GM21786 (cell line): ENCODE data around the gene SEMA5B.

Experiments used
- ATAC-seq: cut with Tn5 transposase; IDR thresholded peaks from one replicate; pipeline ENCODE4 v1.9.1; 2021; ENCODE audit not compliant: unreplicated experiment

The SEMA5B gene

DNA sequence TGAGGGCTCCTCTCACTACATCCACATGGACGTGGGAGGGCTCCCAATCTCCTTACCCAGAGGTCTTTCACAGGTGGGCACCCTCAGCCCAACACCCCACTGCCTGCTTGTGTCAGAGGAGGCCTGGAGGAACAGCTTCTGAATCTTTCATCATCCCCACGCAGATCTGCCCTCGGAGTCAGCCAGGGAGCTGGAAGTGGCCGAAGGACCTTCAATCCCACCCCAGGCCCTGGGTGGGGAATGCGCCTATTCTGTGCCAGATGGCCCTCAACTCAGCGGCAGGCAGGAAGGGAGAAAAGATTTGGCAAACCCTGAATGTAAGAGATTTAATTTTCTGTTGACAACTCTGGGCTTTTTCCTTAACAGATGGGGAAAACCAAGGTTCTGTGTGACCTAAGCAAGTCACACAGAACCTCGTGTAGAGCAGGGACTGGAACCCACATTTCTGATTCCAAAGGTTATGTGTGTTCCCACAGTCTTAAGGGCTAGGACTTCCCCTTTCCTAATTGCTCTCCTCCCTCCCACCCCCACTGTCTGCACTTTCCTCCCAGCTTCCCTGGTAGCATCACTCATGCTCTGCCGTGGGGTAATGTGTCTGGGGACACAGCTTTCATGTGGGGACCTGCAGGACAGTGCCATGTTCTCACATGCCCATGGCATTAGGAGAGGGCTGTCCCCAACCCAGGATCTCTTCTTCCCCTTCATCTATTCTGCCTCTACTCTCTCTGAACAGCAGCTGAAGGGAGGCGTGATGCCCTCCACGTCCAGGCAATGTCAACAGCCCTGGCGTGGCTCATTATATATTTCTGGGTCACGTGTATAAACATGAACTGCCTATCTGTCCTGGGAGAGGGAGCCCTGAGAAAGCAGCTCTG is 98.1 kb downstream of the SEMA5B start:
- no peak for ATAC-seq

DNA sequence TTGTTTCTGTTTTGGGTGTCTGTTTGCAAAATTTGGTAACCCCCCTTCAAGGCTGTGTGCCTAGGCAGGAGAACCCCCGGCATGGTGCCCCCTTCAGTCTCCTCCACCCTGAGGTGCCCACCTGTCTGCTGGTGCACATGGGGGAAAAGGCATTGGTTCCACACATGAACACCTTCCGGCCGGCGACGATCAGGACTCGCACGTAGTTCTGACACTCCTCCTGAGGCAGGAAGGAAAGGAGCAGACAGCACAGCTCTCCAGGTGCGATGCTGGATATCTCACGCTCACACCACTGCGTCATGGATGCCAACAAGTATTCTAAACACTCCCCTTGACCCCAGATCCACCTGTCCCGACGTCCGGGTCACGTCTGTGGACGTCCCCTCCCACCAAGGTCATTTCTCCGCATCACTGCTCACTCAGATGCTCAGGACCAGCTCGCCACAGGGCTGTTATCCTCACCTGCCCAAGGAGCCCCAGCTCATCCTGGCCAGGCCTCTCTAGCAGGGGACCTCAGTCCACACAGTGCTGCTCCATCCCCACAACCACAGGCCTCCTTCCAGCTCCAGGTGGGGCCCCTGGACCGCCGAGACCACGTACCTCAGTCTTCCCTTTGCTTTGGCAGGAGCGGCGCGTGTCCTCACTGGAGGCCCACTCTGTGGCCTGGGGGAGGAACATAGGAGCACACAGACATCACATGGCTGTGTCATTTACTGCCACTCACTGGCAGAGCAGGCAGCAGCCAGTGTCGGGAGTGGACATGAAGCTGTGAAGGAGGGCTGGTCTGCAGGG is 99.0 kb downstream of the SEMA5B start:
- ATAC-seq = no peak

DNA sequence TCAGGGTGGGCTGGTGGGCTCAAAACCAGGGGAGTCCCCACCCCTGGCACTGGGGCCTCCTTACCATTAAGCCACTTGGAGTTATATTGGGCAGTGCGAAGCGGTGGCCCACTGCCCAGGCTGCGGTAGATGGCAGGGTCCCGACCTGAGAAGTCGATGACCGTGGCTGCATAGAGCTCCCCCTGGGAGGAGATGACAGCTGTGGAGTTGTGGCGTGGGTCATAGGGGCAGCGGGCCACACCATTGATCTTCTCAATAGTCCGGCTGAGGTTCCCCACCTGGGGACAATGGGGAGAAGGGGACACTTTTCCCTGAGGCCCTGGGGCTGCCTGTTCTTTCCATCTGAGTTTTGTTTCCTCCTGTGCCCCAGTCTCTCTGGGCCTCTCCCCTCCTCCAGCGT is 99.8 kb downstream of the SEMA5B start:
- ATAC-seq = no peak

DNA sequence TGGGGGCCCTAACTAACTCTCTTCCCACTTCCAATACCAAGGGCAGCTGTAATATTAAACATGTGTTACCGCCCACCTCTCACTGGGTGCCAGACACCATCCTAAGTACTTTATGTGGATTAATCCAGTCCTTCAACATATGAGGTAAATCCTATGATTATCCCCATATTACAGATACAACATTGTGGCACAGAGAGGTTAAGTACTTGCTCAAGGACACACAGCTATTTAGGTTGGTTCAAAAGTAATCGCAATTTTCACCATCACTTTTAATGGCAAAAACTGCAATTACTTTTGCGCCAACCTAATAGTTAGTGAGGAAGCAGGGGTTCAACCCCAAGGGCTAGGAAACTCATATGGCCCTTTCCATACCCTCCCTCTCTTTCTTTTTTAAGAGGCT is 100.8 kb downstream of the SEMA5B start:
- no peak for ATAC-seq

DNA sequence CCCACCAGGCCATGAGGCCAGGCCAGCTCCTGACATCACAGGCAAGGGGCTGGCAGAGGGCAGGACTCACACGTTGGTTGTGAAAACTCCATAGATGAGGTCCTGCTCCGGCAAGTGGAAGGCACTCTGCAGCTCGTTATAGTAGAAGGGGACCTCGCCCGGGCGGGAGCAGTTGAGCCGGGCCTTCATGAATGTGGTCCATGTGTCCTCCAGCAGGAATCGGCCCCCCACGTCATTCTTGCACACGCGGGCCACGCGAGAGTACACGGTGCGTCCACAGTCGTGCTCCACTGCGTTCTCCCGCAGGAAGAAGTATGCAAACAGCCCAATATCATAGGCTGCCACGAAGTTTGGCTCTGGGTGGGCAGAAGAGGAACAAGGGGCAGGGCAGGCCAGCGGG is 101.2 kb downstream of the SEMA5B start:
- ATAC-seq = no peak

DNA sequence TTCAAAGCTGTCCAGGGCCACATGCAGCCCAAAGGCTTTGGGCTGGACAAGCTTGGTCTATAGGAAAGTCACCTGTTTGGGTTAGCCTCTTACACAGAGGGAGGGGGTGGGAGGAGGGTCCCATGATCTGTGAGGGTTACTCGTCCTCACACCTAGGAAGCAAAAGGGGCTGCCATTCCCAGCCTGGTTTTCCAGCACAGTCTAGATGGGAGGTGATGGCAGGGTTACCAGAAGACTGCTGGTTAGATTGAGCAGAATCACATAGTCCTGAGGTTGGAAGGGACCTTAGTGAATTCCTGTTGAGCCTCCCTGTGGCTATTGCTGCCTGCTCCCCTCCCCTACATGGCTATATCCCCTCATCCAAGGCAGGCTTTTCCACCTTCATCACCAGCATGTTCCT is 101.8 kb downstream of the SEMA5B start:
- ATAC-seq = no peak

DNA sequence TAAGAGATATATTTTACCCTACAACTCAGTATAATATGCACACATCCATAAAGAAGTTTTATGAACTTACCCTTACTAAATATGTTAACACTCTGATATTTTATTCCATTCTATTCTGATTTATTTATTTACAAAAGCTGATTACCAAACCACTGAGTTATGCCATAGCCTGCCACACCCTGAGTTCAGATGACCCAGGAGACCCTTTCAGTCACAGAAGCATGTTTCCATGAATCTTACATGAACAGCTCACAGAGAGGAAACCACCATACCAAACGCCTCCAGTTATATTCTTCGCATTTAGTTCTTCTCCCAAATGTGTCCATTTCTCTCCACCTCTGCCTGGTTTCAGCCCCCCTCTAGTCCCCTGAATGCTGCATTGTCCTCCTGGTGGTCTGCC is 103.5 kb downstream of the SEMA5B start:
- no peak for ATAC-seq

DNA sequence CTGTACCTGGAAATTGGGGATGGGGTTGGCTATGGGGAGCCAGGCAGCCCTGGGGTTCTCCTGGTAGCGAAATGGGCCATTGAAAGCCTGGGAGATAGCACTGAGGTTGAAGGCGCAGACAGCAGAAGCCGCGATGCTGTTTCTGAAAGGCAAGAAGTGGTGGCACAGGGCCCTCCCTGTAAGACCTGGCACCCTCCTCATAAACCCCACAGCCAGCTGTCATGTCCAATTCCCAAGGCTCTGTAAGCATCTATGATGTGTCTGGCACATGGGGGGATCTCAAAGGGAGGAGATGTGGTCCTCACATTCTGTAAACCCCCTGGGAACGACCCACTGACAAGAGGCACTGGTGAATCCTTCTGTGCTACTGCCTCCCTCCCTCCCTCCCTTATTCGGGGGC is 104.0 kb downstream of the SEMA5B start:
- ATAC-seq = no peak

DNA sequence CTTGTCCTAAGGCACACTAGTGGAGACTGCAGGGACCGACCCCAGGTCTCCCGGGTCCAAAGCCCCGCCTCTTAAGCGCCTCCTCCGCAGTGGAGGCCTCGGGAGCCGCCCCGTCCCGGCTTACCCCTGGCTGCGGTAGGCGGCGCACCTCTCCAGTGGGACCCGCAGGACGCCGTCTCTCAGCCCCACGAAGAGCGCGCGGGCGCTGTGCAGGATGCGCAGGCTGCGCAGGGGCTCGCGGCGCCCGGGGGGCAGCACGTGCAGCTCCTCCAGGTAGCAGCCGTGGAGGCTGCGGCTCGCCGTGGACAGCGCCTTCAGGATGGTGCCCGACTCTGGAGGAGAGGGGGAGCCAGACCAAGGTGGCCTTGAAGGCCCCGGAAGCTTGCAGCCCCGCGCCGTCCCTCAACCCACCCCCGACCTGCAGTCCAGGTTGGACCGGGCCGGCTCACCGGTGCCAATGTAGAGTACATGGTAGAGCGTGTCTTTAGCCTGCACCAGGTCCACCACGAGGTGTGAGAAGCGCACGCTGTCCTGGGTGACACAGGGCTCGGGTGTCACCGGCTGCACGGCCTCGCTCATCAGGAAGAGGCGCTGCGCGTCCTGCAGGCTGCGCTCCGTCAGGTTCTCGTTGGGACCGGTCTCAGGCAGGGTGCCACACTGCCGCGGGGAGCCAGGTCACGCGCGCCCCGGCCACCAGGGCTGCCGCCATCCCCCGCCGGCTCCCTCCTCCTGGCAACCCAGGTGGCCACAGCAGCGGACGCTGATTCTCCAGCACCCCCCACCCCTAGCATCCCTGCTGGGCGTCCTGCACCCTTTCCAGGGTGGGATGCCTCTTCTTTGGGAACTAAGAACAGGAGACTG is 105.5 kb downstream of the SEMA5B start:
- peak; percentile 69 for ATAC-seq

DNA sequence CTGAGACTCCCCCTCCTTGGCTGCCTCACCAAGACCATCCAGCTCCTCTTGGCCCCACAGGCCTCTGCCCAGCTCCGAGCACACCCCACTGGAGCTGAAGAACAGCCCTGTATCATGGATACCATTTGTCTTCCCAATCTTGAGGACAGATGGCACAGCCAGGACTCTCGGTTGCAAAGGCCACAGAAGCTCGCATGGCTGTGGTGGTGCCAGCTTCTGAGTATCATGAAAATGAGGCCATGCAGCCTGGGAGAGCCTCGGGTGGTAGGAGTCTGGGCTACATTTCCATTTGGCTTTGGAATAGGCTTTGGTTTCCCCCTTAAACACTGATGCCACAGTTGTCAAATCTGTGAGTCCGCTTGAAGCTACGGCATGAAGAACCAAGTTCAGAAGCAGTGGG is 106.6 kb downstream of the SEMA5B start:
- no peak for ATAC-seq

DNA sequence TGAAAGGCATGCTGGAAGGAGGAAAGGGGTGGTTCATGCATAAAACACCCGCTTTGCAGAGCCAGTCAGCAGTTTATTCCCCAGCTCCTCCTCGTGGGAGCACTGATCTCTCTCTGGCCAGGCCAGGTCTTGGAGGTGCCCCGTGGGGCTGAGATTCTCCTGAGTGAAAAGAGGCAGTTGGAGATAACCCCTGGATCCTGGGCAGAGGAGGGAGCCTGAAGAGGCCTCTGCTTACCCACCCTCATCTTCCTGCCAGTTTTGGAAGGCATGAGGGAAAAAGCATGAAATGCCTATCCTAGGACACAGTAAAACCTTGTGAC is 108.3 kb downstream of the SEMA5B start:
- ATAC-seq = no peak

DNA sequence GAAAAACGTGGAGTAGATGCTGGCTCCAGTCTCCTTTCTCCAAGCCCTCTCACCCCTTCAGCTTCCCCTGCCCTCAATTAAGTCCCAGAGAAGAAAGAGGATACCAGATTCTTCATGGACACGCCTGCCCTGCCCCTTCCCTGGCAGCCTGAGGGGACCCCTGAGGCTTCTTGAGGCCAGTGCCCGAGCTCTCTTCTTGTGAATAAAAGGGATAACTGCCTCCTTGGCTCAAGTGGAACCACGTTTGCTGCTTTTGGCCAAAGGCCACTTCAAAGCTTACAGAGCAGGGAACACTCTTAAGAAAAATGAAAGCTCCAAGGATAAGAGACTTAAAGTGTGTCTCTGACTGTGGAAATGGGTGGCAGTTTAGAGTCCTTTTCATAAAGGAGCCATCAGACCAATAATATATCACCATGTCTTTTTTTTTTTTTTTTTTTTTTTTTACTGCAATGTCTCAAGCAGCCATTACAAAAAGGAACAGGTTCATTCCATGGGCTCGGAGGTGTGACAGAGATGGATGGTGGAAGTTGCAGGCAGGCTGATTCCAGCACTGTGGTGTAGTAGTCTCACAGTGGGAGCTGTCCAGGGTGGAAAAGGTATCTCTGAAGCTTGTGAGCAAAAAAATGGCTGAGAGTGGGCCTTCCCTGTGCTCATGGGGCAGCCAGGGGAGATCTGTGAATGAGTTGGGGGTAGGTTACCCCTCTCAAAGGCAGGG is 108.8 kb downstream of the SEMA5B start:
- no peak for ATAC-seq

DNA sequence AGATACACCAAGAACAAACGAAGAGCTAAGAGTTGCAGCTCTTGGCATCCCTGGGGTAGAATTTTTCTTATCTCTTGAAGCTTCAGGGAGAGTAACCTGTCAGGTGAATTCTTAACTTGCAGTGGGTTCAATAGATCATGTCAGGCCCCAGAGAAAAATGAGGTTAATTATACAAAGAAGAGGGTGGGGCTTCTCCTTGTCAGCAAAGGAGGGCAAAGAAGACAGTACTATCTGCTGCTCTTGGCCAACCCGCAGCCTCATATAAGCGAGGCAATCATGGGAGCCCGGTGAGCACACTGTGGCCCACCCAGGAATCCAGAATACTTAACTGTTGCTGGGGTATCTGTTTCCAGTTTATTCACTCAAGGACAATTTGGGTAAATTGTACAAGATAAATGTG is 110.2 kb downstream of the SEMA5B start:
- ATAC-seq = no peak

DNA sequence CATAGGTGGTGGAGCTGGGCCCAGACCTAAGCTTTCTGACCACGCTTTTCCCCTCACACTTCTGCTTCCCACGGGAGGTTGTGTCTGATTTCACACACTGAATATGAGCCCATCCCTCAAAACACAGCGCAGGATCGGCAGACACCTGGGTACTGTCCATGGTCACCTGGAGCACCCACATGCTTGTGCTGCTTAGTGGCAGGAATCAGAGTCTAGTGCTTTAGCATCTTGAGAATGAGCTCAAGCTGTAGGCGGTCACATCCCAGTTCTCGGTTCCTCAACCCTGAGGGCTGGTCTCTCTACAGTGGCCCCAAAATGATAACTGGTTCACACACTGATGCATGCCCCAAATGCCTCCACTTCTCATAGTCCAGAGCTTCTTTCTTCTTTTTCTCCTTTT is 111.0 kb downstream of the SEMA5B start:
- no peak for ATAC-seq

DNA sequence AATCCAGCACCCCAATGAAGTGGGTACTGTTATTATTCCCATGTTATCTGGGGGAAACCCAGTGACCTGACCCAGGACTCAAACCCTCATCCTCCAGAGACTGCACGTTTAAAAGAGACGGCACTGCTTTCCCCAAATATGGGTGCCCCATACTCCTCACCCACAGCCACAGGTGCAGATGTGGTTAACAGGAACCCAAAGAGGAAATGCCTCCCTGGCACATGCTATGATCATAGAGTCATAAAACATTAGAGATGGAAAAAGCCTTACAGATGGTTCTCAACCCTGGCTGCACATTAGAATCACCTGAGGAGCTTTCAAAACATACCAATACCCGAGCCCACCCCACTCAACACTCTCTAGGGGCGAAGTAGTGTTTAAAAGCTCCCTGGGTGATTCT is 111.5 kb downstream of the SEMA5B start:
- ATAC-seq = no peak

DNA sequence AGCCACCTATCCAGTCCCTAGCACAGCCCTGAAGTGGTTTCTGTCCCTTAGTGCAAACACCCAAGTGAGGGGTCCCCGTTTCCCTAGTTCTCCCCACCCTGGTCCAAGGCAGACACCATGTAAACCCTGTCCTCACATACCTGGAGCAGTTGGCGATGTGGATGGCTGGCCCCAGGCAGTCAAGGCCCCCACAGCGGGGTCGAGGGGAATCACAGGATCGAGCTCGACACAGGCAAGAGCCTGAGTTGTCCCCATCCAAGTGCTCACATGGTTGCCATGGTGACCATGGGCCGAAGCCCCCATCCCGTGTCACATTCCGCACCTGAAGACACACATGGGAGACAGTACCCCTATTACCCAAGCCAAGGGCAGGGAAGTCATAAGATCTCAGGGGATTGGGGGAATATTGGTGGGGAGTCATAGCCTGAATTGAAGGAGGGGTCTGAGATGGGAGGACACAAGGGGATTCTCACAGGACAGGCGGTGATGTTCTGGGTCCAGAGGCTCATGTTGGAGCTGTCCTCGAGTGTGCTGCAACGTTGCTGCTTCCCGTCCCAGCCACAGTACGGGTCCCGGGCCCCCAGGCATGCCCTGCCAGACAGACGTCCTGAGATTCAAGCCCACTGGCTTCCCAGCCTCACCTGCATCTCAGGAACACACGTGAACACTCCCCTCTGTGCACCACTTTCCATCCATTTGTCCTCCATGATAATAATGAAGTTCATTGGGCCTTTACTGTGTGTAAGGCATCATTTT is 112.1 kb downstream of the SEMA5B start:
- no peak for ATAC-seq

DNA sequence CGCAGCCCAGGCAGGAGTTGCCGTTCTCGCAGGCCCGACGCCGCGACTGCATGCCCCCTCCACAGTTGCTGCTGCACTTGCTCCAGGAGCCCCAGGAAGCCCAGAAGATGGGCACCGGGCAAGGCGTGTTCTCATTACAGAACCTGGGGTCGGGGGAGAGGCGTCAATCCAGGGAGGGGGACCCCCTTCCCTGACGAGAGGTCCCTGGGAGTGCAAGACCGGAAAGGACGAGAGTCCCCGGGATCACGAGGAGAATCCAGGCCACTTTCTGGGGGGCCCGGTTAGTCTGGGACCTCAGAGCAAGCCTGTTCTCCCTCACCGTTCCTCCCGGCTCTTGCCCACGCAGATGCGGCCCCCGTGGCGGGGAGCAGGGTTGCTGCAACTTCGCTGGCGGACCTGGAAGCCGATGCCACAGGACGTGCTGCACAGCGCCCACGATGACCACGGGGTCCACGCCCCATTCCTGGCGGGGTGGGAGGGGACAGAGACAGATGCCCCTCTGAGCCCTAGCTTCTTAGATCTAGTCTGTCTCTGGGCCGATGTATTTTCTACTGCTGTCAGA is 113.9 kb downstream of the SEMA5B start:
- ATAC-seq = no peak

DNA sequence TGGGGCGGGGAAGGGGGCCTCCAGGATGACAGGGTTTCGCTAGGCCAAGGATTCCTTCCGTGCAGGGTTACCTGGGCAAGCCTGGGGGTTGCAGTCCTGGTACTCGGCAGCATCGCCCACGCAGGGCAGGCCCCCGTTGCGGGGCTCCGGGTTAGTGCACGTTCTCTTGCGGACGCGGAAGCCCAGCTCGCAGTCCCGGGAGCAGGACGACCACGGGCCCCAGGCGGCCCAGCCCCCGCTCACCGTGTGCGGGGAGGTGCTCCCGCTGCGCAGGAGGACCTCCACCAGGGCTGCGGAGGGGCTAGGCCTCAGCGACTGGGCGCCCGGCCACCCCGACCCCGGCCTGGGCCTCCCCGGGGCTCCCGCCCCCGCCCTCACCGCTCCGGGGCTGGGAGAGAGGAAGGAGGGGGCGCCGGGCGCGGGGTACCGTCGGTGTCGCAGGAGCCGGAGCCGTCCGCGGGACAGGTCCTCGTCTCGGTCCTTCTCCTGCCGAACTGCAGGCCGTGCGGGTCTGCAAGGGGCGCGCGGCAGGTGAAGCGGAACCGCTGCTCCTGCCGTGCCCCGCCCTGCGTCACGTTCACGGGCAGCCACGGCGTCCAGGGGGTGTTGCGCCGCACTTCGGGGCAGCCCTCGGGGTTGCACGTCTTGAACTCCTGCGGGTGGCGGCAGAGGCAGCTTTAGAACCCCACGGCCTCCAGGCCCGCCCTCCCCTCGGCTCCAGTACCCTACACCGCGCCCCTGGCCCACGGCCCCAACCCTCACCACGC is 114.6 kb downstream of the SEMA5B start:
- no peak for ATAC-seq

DNA sequence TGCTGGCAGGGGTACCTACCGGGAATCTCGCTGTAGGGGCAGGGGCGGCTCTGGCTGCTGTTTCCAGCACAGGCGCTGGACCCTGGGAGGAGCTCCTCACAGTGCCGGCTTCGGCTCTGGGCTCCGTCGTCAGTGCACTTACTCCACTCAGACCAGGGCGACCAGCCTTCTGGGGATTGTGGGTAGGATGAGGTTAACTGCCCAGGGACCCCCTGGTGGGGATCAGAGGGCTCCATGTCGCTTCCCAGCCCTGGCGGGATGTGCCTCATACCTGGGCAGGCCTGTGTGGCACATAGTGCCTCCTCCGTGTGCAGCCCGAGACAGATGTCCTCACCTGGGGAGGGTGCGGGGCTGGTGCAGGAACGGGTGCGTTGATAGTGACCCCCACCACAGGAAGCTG is 115.7 kb downstream of the SEMA5B start:
- ATAC-seq = no peak
